ENCODE measurements around the gene WDR82.
"Not testable (repeated sequence)": the region's sequence is repeated elsewhere in the genome, so short reads cannot be mapped to it uniquely, and the experiment has no call there.

DNA sequence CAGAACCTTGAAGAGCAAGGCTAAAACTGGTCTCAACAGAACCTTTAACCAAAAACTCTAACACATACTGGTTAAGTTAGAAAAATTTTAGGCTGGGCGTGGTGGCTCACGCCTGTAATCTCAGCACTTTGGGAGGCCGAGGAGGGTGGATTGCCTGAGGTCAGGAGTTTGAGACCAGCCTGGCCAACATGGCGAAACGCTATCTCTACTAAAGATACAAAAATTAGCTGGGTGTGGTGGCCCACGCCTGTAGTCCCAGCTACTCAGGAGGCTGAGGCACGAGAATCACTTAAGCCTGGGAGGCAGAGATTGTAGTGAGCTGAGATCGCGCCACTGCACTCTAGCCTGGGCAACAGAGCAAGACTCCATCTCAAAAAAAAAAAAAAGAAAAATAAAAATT, 6.3 kb downstream of the WDR82 start:
- not testable (repeated sequence) for TF ChIP-seq EZH2 (IDR thresholded peaks at IDR 0.05; ENCODE audit: insufficient read depth, low read length)
- TF ChIP-seq, protein P1, sequence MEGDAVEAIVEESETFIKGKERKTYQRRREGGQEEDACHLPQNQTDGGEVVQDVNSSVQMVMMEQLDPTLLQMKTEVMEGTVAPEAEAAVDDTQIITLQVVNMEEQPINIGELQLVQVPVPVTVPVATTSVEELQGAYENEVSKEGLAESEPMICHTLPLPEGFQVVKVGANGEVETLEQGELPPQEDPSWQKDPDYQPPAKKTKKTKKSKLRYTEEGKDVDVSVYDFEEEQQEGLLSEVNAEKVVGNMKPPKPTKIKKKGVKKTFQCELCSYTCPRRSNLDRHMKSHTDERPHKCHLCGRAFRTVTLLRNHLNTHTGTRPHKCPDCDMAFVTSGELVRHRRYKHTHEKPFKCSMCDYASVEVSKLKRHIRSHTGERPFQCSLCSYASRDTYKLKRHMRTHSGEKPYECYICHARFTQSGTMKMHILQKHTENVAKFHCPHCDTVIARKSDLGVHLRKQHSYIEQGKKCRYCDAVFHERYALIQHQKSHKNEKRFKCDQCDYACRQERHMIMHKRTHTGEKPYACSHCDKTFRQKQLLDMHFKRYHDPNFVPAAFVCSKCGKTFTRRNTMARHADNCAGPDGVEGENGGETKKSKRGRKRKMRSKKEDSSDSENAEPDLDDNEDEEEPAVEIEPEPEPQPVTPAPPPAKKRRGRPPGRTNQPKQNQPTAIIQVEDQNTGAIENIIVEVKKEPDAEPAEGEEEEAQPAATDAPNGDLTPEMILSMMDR (IDR thresholded peaks at IDR 0.05; ENCODE audit: insufficient read depth, low read depth, low read length): not testable (repeated sequence)
